H1 (cell line): ENCODE measurements around the gene SPOCK1. TPM values are rescaled to one million over a fixed set of nuclear protein-coding genes. Genes with fewer than 3 reads are reported as not detected.

Experiments
- CTCF ChIA-PET: fragments of 300-600 bp; sonication (Branson Sonifier 250); formaldehyde crosslinking; loops from one replicate; lab custom pipeline; 2021; ENCODE audit not compliant: partially characterized antibody; lab: Charles Lee
- POLR2A ChIA-PET: fragments of 300-600 bp; sonication (Branson Sonifier 250); formaldehyde crosslinking; loops from one replicate; lab custom pipeline; 2021; ENCODE audit warnings: inconsistent platforms; ENCODE audit not compliant: partially characterized antibody; lab: Charles Lee
- DNase-seq, 2 experiments: peaks; one replicate each; pipeline versions ENCODE4 v3.0.0 to v3.0.0-alpha.2; 2010 to 2022; ENCODE audit warnings: low spot score in 2 of 2, low read depth in 1 of 2, mixed read lengths in 1 of 2
- FAIRE-seq: peaks from 2 replicates; lab custom pipeline; 2011; peaks lifted over from hg19 to GRCh38; lab: Jason Lieb, UNC
- H2AFZ ChIP-seq: 2 replicates; pipeline ENCODE4 v1.8.1; 2012; ENCODE audit warnings: low read length, inconsistent platforms
- H2AK5ac ChIP-seq: 2 replicates; pipeline ENCODE4 v1.6.1; 2013; ENCODE audit warnings: low read depth, low read length
- H2BK120ac ChIP-seq: replicated peaks from 2 replicates; pipeline ENCODE3; 2013; ENCODE audit warnings: low read depth, low read length, inconsistent platforms
- H2BK12ac ChIP-seq: 2 replicates; pipeline ENCODE4 v1.6.1; 2013; ENCODE audit warnings: low read depth, low read length
- H2BK15ac ChIP-seq: 2 replicates; pipeline ENCODE4 v1.6.1; 2013; ENCODE audit warnings: low read length
- H2BK20ac ChIP-seq: 2 replicates; pipeline ENCODE4 v1.6.1; 2013; ENCODE audit warnings: low read length
- H2BK5ac ChIP-seq: 2 replicates; pipeline ENCODE4 v1.6.1; 2013; ENCODE audit warnings: low read depth, low read length
- H3K14ac ChIP-seq: 2 replicates; pipeline ENCODE4 v1.6.1; 2013; ENCODE audit warnings: inconsistent platforms; ENCODE audit not compliant: insufficient read length
- H3K18ac ChIP-seq: 2 replicates; pipeline ENCODE4 v1.6.1; 2013; ENCODE audit warnings: low read length; ENCODE audit errors: extremely low read depth
- H3K23ac ChIP-seq: 2 replicates; pipeline ENCODE4 v1.6.1; 2013; ENCODE audit warnings: inconsistent platforms; ENCODE audit not compliant: insufficient read length
- H3K23me2 ChIP-seq: 2 replicates; pipeline ENCODE4 v1.6.1; 2013; ENCODE audit warnings: low read depth, low read length
- H3K27ac ChIP-seq: 2 replicates; pipeline ENCODE4 v1.6.1; 2011; ENCODE audit warnings: low read depth, low read length, inconsistent platforms
- H3K27me3 ChIP-seq, 4 experiments: replicated peaks in 1 of 4; 1 replicate in 1 of 4; 2 replicates in 3 of 4; pipeline versions ENCODE4 v1.6.1 to v1.8.1; 2011 to 2013; ENCODE audit warnings: low read length in 3 of 4, mild to moderate bottlenecking in 3 of 4, inconsistent platforms in 2 of 4, mixed read lengths in 2 of 4, moderate library complexity in 1 of 4; ENCODE audit not compliant: control insufficient read depth in 3 of 4, insufficient read depth in 3 of 4; ENCODE audit errors: extremely low read depth in 1 of 4
- H3K36me3 ChIP-seq, 4 experiments: 2 replicates each; pipeline versions ENCODE4 v1.6.1 to v1.8.1; 2011 to 2013; ENCODE audit warnings: mild to moderate bottlenecking in 4 of 4, low read length in 3 of 4, moderate library complexity in 2 of 4, control low read depth in 1 of 4, inconsistent platforms in 1 of 4; ENCODE audit not compliant: insufficient read depth in 4 of 4, control insufficient read depth in 2 of 4
- H3K4ac ChIP-seq: replicated peaks from 2 replicates; pipeline ENCODE3; 2013; ENCODE audit warnings: low read length, low read depth, mixed read lengths, inconsistent platforms; ENCODE audit not compliant: insufficient read length
- H3K4me1 ChIP-seq, 4 experiments: replicated peaks in 1 of 4; 1 replicate in 1 of 4; 2 replicates in 3 of 4; pipeline versions ENCODE4 v1.6.1 to v1.8.1; 2011 to 2013; ENCODE audit warnings: low read length in 3 of 4, inconsistent platforms in 2 of 4, mixed read lengths in 1 of 4; ENCODE audit not compliant: insufficient read depth in 4 of 4, control insufficient read depth in 3 of 4
- H3K4me2 ChIP-seq, 2 experiments: 2 replicates each; pipeline versions ENCODE4 v1.6.1 to v1.8.1; 2011 to 2013; ENCODE audit warnings: low read depth in 2 of 2, low read length in 2 of 2, control low read depth in 1 of 2, inconsistent platforms in 1 of 2, mild to moderate bottlenecking in 1 of 2; ENCODE audit not compliant: insufficient read depth in 1 of 2
- H3K4me3 ChIP-seq, 4 experiments: fragments of 200-600, 300-600 bp in 1 of 4; sonication (generic), shearing (Covaris generic), sonication (Bioruptor Twin) in 1 of 4; 2 replicates each; pipeline versions ENCODE4 v1.5.1 to v1.8.1; 2011 to 2016; ENCODE audit warnings: low read length in 4 of 4, low read depth in 3 of 4, control low read depth in 2 of 4, inconsistent platforms in 2 of 4, mild to moderate bottlenecking in 2 of 4, mixed read lengths in 1 of 4, moderate library complexity in 1 of 4; ENCODE audit not compliant: insufficient read depth in 2 of 4; ENCODE audit errors: extremely low read depth in 1 of 4
- H3K56ac ChIP-seq: replicated peaks from 2 replicates; pipeline ENCODE3; 2013; ENCODE audit warnings: low read depth, mild to moderate bottlenecking, mixed read lengths, low read length, inconsistent platforms; ENCODE audit not compliant: insufficient read length
- H3K79me1 ChIP-seq: 2 replicates; pipeline ENCODE4 v1.6.1; 2013; ENCODE audit warnings: low read depth, low read length, control low read depth
- H3K79me2 ChIP-seq, 2 experiments: 2 replicates each; pipeline versions ENCODE4 v1.6.1 to v1.8.1; 2012 to 2013; ENCODE audit warnings: low read length in 2 of 2, mild to moderate bottlenecking in 2 of 2, inconsistent platforms in 1 of 2; ENCODE audit not compliant: insufficient read depth in 2 of 2, control insufficient read depth in 1 of 2
- H3K9ac ChIP-seq, 4 experiments: replicated peaks in 1 of 4; 1 replicate in 1 of 4; 2 replicates in 3 of 4; pipeline versions ENCODE4 v1.6.1 to v1.8.1; 2011 to 2013; ENCODE audit warnings: low read depth in 3 of 4, low read length in 3 of 4, control low read depth in 2 of 4, mild to moderate bottlenecking in 2 of 4, moderate library complexity in 2 of 4, inconsistent platforms in 1 of 4; ENCODE audit errors: extremely low read depth in 1 of 4
- H3K9me3 ChIP-seq, 2 experiments: 2 replicates each; pipeline versions ENCODE4 v1.6.1 to v1.8.1; 2012 to 2013; ENCODE audit warnings: mild to moderate bottlenecking in 2 of 2, moderate library complexity in 2 of 2, control low read depth in 1 of 2, inconsistent platforms in 1 of 2, low read depth in 1 of 2, low read length in 1 of 2, mixed read lengths in 1 of 2; ENCODE audit not compliant: insufficient read depth in 2 of 2
- H4K20me1 ChIP-seq, 2 experiments: replicated peaks in 1 of 2; 2 replicates each; pipeline versions ENCODE3 to v1.8.1; 2011 to 2013; ENCODE audit warnings: inconsistent platforms in 2 of 2, low read length in 2 of 2, mild to moderate bottlenecking in 1 of 2; ENCODE audit not compliant: insufficient read depth in 2 of 2, control insufficient read depth in 1 of 2
- H4K5ac ChIP-seq: 2 replicates; pipeline ENCODE4 v1.6.1; 2013; ENCODE audit warnings: low read length, low read depth, mixed read lengths, inconsistent platforms; ENCODE audit not compliant: insufficient read length
- H4K8ac ChIP-seq: 2 replicates; pipeline ENCODE4 v1.8.0; 2013; ENCODE audit warnings: mild to moderate bottlenecking, moderate library complexity, low read length, inconsistent platforms; ENCODE audit not compliant: insufficient read depth; ENCODE audit errors: extremely low read depth
- H4K91ac ChIP-seq: replicated peaks from 2 replicates; pipeline ENCODE3; 2013; ENCODE audit warnings: low read length, mixed read lengths, inconsistent platforms; ENCODE audit not compliant: insufficient read length
- BRCA1 ChIP-seq: IDR thresholded peaks from 2 replicates; pipeline ENCODE4 v1.6.1; 2012; ENCODE audit warnings: low read depth, low read length, improper control_type of control experiment
- CHD1 ChIP-seq: IDR thresholded peaks from 2 replicates; pipeline ENCODE4 v1.6.1; 2012; ENCODE audit warnings: low read depth, low read length, improper control_type of control experiment
- RAD21 ChIP-seq, 2 experiments: IDR thresholded peaks in 1 of 2; conservative IDR thresholded peaks in 1 of 2; 2 replicates each; pipeline ENCODE4 v1.6.1; 2011; ENCODE audit warnings: low read depth in 2 of 2, low read length in 2 of 2, improper control_type of control experiment in 1 of 2, inconsistent platforms in 1 of 2, mild to moderate bottlenecking in 1 of 2, moderate library complexity in 1 of 2
- RBBP5 ChIP-seq: IDR thresholded peaks from 2 replicates; pipeline ENCODE4 v1.7.1; 2012; ENCODE audit warnings: low read depth, mild to moderate bottlenecking, inconsistent platforms, low read length, moderate library complexity, borderline replicate concordance
- YY1 ChIP-seq: IDR thresholded peaks from 2 replicates; pipeline ENCODE4 v1.6.1; 2011; ENCODE audit warnings: low read depth, mild to moderate bottlenecking, low read length
- WGBS, 2 experiments: shearing (Covaris generic) in 1 of 2; methylation state at CpG; one replicate each; pipeline versions ENCODE4 v1.1.6 to v1.1.7; 2013 to 2015; ENCODE audit warnings: low lambda C conversion rate in 2 of 2, mixed read lengths in 2 of 2, inconsistent platforms in 1 of 2, low coverage in 1 of 2, missing lambda C conversion rate in 1 of 2; ENCODE audit not compliant: insufficient replicate concordance in 2 of 2, insufficient coverage in 1 of 2, insufficient read length in 1 of 2; ENCODE audit errors: extremely low coverage in 1 of 2, missing lambda C conversion rate in 1 of 2; 5-methylcytosine and 5-hydroxymethylcytosine counted together
- polyA plus RNA-seq, 7 experiments: library from polyadenylated mRNA; depleted of rRNA in 3 of 7; stranded (reverse) in 5 of 7; unstranded in 2 of 7; fragments of >200 nt in 5 of 7; fragments of 200-250 nt in 2 of 7; gene quantifications; 1 replicate in 5 of 7; 2 replicates in 1 of 7; 4 replicates in 1 of 7; pipeline versions ENCODE4 v1.2.1 to v1.2.3, GENCODE V29; 2011 to 2013; ENCODE audit warnings: missing spikeins in 2 of 7, mixed read lengths in 2 of 7
- total RNA-seq: library from RNA; stranded (reverse); fragmentation: NEBNext Ultra II Directional; extraction: Animal tissue kit (Norgen Biotek cat#: 25700); gene quantifications from 2 replicates; pipeline ENCODE4 v1.2.1, GENCODE V29; 2021
- TF ChIP-seq, protein P1 (sequence below): IDR thresholded peaks from 2 replicates; pipeline ENCODE4 v1.6.1; 2012; ENCODE audit warnings: inconsistent platforms

SPOCK1 gene
- total and polyA plus RNA-seq, 2 of the 8 experiments (the other 6 are each of a cell fraction or from before 2014, with no cell fraction given): 6.9 to 18.1 TPM

DNA sequence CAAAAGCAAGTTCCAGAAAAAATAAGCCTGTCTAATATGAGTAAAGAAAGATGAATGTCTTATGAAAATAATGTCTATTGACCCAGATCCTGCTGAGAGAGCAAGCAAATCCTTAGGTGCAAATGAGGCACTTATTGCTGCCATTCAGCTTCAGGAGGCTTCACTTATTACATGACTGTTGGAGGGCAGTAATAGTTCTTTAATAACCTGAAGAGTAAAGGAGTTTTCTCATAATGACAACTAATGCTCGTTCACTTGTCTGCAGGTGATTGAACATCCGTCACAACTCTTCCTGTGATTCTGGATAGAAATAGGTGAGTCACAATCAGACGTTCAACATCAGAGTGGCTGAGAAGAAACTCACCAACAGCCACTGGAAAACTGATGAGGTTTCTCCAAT is 58.3 kb downstream of the SPOCK1 start:
- no peaks in the 10 kb centered on the region for H3K79me1 ChIP-seq
- H3K9me3 ChIP-seq: no peaks in the 10 kb centered on the region
- 83% methylated on average over 3 of the region's 3 CpGs; no CpG with 5 or more reads in 1 of the 2 experiments for WGBS, 2 experiments
- ChIA-PET POLR2A (interaction anchor here (1.3 kb wide), 1 partner anchor 13 kb away, joined by 3 read pairs; no protein-coding TSS in a partner anchor), CTCF (interaction anchor here (1.4 kb wide), 1 partner anchor 12 kb away, joined by 4 read pairs; no protein-coding TSS in a partner anchor)
- H3K27me3 ChIP-seq: no peaks in the 10 kb centered on the region
- no peak overlapping the region for H3K4me3 ChIP-seq
- H3K36me3 ChIP-seq: no peaks in the 10 kb centered on the region
- H3K14ac ChIP-seq: no peak overlapping the region
- no peak overlapping the region for H2BK20ac ChIP-seq
- FAIRE-seq (no peak), DNase-seq (no peak)
- H2BK15ac ChIP-seq: no peak overlapping the region
- H3K23ac ChIP-seq: no peak overlapping the region
- no peak overlapping the region for H4K8ac ChIP-seq
- no peak overlapping the region for H3K9ac ChIP-seq
- H3K18ac ChIP-seq: no peak overlapping the region
- no peak overlapping the region for H3K27ac ChIP-seq
- H3K4me1 ChIP-seq: no peaks in the 10 kb centered on the region
- no peaks in the 10 kb centered on the region for H3K79me2 ChIP-seq
- no peak for TF ChIP-seq RBBP5
- TF ChIP-seq RAD21 (IDR thresholded peaks at IDR 0.05 in 1 of 2, conservative IDR thresholded peaks at IDR 0.05 in 1 of 2; ENCODE audit: low read depth in 2 of 2, low read length in 2 of 2): no peak
- TF ChIP-seq BRCA1: no peak
- TF ChIP-seq, protein P1, sequence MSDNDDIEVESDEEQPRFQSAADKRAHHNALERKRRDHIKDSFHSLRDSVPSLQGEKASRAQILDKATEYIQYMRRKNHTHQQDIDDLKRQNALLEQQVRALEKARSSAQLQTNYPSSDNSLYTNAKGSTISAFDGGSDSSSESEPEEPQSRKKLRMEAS: no peak
- no peak for TF ChIP-seq YY1
- TF ChIP-seq CHD1: no peak
- H2BK12ac ChIP-seq: no peak overlapping the region
- H2AK5ac ChIP-seq: no peak overlapping the region
- H3K56ac ChIP-seq: no peak overlapping the region
- no peak overlapping the region for H4K5ac ChIP-seq
- no peak overlapping the region for H4K91ac ChIP-seq
- no peak overlapping the region for H2AFZ ChIP-seq
- no peak overlapping the region for H3K4ac ChIP-seq
- H3K4me2 ChIP-seq: no peak overlapping the region
- H4K20me1 ChIP-seq: no peaks in the 10 kb centered on the region
- no peak overlapping the region for H2BK120ac ChIP-seq
- H2BK5ac ChIP-seq: no peak overlapping the region
- H3K23me2 ChIP-seq: no peaks in the 10 kb centered on the region
